PC-3 (cell line): ENCODE measurements around the gene TTC34. TPM values are rescaled to one million over a fixed set of nuclear protein-coding genes. Genes with fewer than 3 reads are reported as not detected.

Source experiments
- ATAC-seq: fragments of 200-7000 bp; cut with Tn5 transposase; 2 replicates; pipeline ENCODE4 v1.9.1; 2020; ENCODE audit warnings: mild to moderate bottlenecking, moderate library complexity
- BruUV-seq: library from RNA; stranded (reverse); fragments of 400-500 nt; replicated peaks from 2 replicates; lab custom pipeline; 2021; lab: Mats Ljungman, UMichigan
- CTCF ChIA-PET: fragments of 300-600 bp; sonication (Branson Sonifier 250); formaldehyde crosslinking; loops from one replicate; lab custom pipeline; 2022; ENCODE audit warnings: antibody characterized with exemption; lab: Charles Lee
- POLR2A ChIA-PET: fragments of 300-600 bp; sonication (Branson Sonifier 250); formaldehyde crosslinking; loops from one replicate; lab custom pipeline; 2022; ENCODE audit warnings: antibody characterized with exemption; ENCODE audit not compliant: unreplicated experiment; lab: Charles Lee
- DNase-seq: peaks from one replicate; pipeline ENCODE4 v3.0.0-alpha.2; 2015
- H2AFZ ChIP-seq: fragments of 300-600 bp; sonication (generic); 2 replicates; pipeline ENCODE4 v1.6.0; 2016; ENCODE audit warnings: antibody characterized with exemption, low read length
- H3F3A ChIP-seq: fragments of 300-600 bp; sonication (generic); one replicate; pipeline ENCODE4 v1.6.0; 2017; ENCODE audit warnings: antibody characterized with exemption, low read length, control low read depth, mild to moderate bottlenecking; ENCODE audit not compliant: unreplicated experiment
- H3K27ac ChIP-seq: fragments of 300-600 bp; sonication (generic); 2 replicates; pipeline ENCODE4 v1.5.1; 2016; ENCODE audit warnings: mild to moderate bottlenecking, low read length
- H3K27me3 ChIP-seq: fragments of 300-600 bp; sonication (generic); 2 replicates; pipeline ENCODE4 v1.6.1; 2016; ENCODE audit warnings: low read length, mixed read lengths
- H3K36me3 ChIP-seq: fragments of 300-600 bp; sonication (generic); 2 replicates; pipeline ENCODE4 v1.6.1; 2016; ENCODE audit warnings: low read depth, mixed run types, low read length, mixed read lengths
- H3K4me1 ChIP-seq: fragments of 300-600 bp; sonication (generic); 2 replicates; pipeline ENCODE4 v1.5.1; 2016; ENCODE audit warnings: low read length; ENCODE audit not compliant: insufficient read depth
- H3K4me2 ChIP-seq: fragments of 300-600 bp; sonication (generic); 2 replicates; pipeline ENCODE4 v1.6.0; 2016; ENCODE audit warnings: low read length
- H3K4me3 ChIP-seq: fragments of 300-600 bp; sonication (generic); 2 replicates; pipeline ENCODE4 v1.5.1; 2016; ENCODE audit warnings: mild to moderate bottlenecking, low read length, mixed read lengths
- H3K79me2 ChIP-seq: fragments of 300-600 bp; sonication (generic); 2 replicates; pipeline ENCODE4 v1.6.1; 2017; ENCODE audit warnings: low read length, mixed read lengths
- H3K9ac ChIP-seq: fragments of 300-600 bp; sonication (generic); 2 replicates; pipeline ENCODE4 v1.6.0; 2016; ENCODE audit warnings: mild to moderate bottlenecking, low read length
- H3K9me2 ChIP-seq: fragments of 300-600 bp; sonication (generic); replicated peaks from 2 replicates; pipeline ENCODE4 v1.6.1; 2016; ENCODE audit warnings: mixed run types, low read length, mixed read lengths
- H3K9me3 ChIP-seq: fragments of 300-600 bp; sonication (generic); 2 replicates; pipeline ENCODE4 v1.6.1; 2016; ENCODE audit warnings: low read length, mixed read lengths
- H4K20me1 ChIP-seq: fragments of 300-600 bp; sonication (generic); 2 replicates; pipeline ENCODE4 v1.6.1; 2016; ENCODE audit warnings: low read length, mixed read lengths
- EZH2 ChIP-seq: fragments of 300-600 bp; sonication (generic); IDR thresholded peaks from one replicate; pipeline ENCODE4 v1.6.1; 2017; ENCODE audit warnings: antibody characterized with exemption, mild to moderate bottlenecking, low read length; ENCODE audit not compliant: unreplicated experiment
- EZH2phosphoT487 ChIP-seq: fragments of 300-600 bp; sonication (generic); IDR thresholded peaks from 2 replicates; pipeline ENCODE4 v1.6.1; 2018; ENCODE audit warnings: mild to moderate bottlenecking, antibody characterized with exemption, low read length, borderline replicate concordance
- intact Hi-C: fragments of 100-400 bp; cut with micrococcal nuclease; formaldehyde crosslinking; loops from 2 replicates; pipeline ENCODE4 v1.9.0; 2023
- total RNA-seq: library from RNA; depleted of rRNA; stranded (reverse); fragments of >200 nt; gene quantifications from 2 replicates; pipeline ENCODE4 v1.2.3, GENCODE V29; 2014
- TF ChIP-seq, protein P1 (sequence below): fragments of 300-600 bp; sonication (generic); conservative IDR thresholded peaks from 2 replicates; pipeline ENCODE4 v1.5.1; 2017; ENCODE audit warnings: antibody characterized with exemption, low read depth, mild to moderate bottlenecking, low read length

The TTC34 gene
- total RNA-seq, 1 experiment from 2014 or later: 0.11 TPM

DNA sequence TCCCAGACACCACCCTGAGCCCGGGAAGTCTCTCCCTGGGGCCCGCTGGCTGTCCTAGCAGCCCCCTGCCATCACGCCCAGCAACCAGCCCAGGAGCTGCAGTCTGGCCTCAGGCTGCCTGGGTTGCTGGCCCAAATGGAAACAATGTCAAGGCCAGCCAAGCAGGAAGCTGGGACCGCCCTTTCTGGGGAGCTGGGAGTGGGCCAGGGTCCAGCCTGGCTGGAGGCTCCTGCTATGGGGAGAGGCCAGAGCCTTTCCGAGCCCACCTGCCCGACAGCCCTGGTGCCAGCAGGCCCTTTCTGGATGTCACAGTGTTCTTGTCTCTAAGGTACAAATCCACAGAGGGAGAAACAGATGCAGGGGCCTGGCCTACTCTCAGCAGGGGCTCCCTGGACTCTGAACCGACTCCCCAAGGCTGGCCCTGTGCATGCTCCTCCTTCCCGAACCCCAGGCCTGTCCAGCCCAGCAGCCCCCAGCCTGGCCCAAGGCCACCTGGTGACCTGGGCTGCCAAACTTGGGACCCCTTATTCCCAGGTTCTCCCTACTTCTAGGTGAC lies 167.5 kb downstream of the TTC34 start:
- intact Hi-C loops: no loop called here
- DNase-seq (no peak), ATAC-seq (no peak)
- Histone ChIP-seq H3K9me3 (peaks cover 8% of the 10 kb centered on the region; the same call in 1 of the 2 replicates), H3K9me2 (no peaks in the 10 kb centered on the region), H4K20me1 (no peaks in the 10 kb centered on the region), H3K27me3 (peaks cover 21% of the 10 kb centered on the region), H3K36me3 (no peaks in the 10 kb centered on the region), H3K4me2 (no peak overlapping the region), H3K79me2 (no peaks in the 10 kb centered on the region), H3K9ac (no peak overlapping the region), H3K4me3 (no peak overlapping the region), H3K27ac (no peak overlapping the region), H2AFZ (no peak overlapping the region), H3K4me1 (no peaks in the 10 kb centered on the region), H3F3A (no peaks in the 10 kb centered on the region)
- no peak for TF ChIP-seq EZH2
- TF ChIP-seq, protein P1, sequence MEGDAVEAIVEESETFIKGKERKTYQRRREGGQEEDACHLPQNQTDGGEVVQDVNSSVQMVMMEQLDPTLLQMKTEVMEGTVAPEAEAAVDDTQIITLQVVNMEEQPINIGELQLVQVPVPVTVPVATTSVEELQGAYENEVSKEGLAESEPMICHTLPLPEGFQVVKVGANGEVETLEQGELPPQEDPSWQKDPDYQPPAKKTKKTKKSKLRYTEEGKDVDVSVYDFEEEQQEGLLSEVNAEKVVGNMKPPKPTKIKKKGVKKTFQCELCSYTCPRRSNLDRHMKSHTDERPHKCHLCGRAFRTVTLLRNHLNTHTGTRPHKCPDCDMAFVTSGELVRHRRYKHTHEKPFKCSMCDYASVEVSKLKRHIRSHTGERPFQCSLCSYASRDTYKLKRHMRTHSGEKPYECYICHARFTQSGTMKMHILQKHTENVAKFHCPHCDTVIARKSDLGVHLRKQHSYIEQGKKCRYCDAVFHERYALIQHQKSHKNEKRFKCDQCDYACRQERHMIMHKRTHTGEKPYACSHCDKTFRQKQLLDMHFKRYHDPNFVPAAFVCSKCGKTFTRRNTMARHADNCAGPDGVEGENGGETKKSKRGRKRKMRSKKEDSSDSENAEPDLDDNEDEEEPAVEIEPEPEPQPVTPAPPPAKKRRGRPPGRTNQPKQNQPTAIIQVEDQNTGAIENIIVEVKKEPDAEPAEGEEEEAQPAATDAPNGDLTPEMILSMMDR: no peak
- no peak for TF ChIP-seq EZH2phosphoT487
- no TSS peak for BruUV-seq
- ChIA-PET CTCF (no interaction called here), POLR2A (interaction anchor here (0.6 kb wide), 1 partner anchor 47 kb away, joined by 3 read pairs; no protein-coding TSS in a partner anchor)

DNA sequence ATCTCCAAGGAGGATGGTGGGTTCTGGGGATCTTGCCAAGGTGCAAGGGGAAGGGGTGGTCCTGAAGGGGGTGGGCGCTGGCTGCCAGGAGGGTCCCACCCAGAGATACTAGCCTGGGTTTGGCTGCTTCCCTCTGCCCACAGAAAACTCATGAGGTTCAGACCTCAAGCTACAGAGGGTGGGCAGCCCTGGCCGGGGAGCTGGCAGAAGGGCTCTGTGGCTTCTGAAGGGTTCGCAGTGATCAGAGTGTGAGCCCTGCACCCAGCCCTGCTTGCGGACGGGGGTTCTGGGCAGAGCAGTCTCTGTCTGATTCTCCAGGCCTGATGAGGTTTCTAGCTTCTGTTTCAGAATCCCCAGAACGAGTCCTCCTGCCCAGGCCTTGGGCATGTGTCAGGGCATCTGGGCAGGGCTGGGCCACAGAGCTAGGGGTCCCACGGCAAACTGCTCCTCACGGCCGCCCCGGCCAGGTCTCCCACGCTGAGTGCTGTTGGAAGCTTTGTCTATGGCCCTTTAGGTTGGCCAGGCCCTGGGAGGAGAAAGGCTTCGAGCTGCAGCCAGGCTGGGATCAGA lies 168.0 kb downstream of the TTC34 start:
- ATAC-seq (no peak), DNase-seq (no peak)
- TF ChIP-seq EZH2phosphoT487: no peak
- TF ChIP-seq, protein P1: no peak
- no peak for TF ChIP-seq EZH2
- Histone ChIP-seq H2AFZ (no peak overlapping the region), H3K4me3 (no peak overlapping the region), H3K9me2 (no peaks in the 10 kb centered on the region), H3K27ac (no peak overlapping the region), H3K27me3 (peaks cover 27% of the 10 kb centered on the region), H3K36me3 (no peaks in the 10 kb centered on the region), H3K9ac (no peak overlapping the region), H3K4me2 (no peak overlapping the region), H3K4me1 (no peaks in the 10 kb centered on the region), H3F3A (no peaks in the 10 kb centered on the region), H3K9me3 (peaks cover 8% of the 10 kb centered on the region; the same call in 1 of the 2 replicates), H4K20me1 (no peaks in the 10 kb centered on the region), H3K79me2 (no peaks in the 10 kb centered on the region)
- ChIA-PET POLR2A (no interaction called here), CTCF (no interaction called here)
- intact Hi-C loops: no loop called here
- BruUV-seq: no TSS peak
